Smooth muscle cell (in vitro differentiated cells): ENCODE data around the gene AMDHD2. TPM values are rescaled to one million over a fixed set of nuclear protein-coding genes. Genes with fewer than 3 reads are reported as not detected.
"Not testable (repeated sequence)": the region's sequence is repeated elsewhere in the genome, so short reads cannot be mapped to it uniquely, and the experiment has no call there.

Source experiments
- DNase-seq: peaks from one replicate; lab custom pipeline; 2025; ENCODE audit not compliant: unreplicated experiment; lab: John Stamatoyannopoulos, UW
- H2AFZ ChIP-seq: fragments of 200-600 bp; sonication (generic); 2 replicates; pipeline ENCODE4 v1.6.0; 2016; ENCODE audit warnings: antibody characterized with exemption, low read depth, mild to moderate bottlenecking
- H3F3A ChIP-seq: fragments of 200-600 bp; sonication (generic); 2 replicates; pipeline ENCODE4 v1.6.0; 2017; ENCODE audit warnings: antibody characterized with exemption, low read depth
- H3K27ac ChIP-seq: fragments of 200-600 bp; sonication (generic); 2 replicates; pipeline ENCODE4 v1.5.1; 2016; ENCODE audit warnings: low read depth, mild to moderate bottlenecking
- H3K27me3 ChIP-seq: fragments of 200-600 bp; sonication (generic); 2 replicates; pipeline ENCODE4 v1.6.1; 2016; ENCODE audit warnings: low read depth, mild to moderate bottlenecking
- H3K36me3 ChIP-seq: fragments of 200-600 bp; sonication (generic); 2 replicates; pipeline ENCODE4 v1.5.1; 2016; ENCODE audit warnings: low read depth
- H3K4me1 ChIP-seq: fragments of 200-600 bp; sonication (generic); 2 replicates; pipeline ENCODE4 v1.5.1; 2016; ENCODE audit warnings: low read depth
- H3K4me2 ChIP-seq: fragments of 200-600 bp; sonication (generic); 2 replicates; pipeline ENCODE4 v1.6.0; 2016; ENCODE audit warnings: mild to moderate bottlenecking
- H3K4me3 ChIP-seq: fragments of 200-600 bp; sonication (generic); 2 replicates; pipeline ENCODE4 v1.5.1; 2016; ENCODE audit warnings: mild to moderate bottlenecking
- H3K79me2 ChIP-seq: fragments of 200-600 bp; sonication (generic); 2 replicates; pipeline ENCODE4 v1.6.0; 2016; ENCODE audit warnings: low read depth, mild to moderate bottlenecking
- H3K9ac ChIP-seq: fragments of 200-600 bp; sonication (generic); 2 replicates; pipeline ENCODE4 v1.6.0; 2016; ENCODE audit warnings: low read depth
- H3K9me3 ChIP-seq: fragments of 200-600 bp; sonication (generic); replicated peaks from 2 replicates; pipeline ENCODE4 v1.5.1; 2016; ENCODE audit warnings: low read depth
- H4K20me1 ChIP-seq: fragments of 200-600 bp; sonication (generic); 2 replicates; pipeline ENCODE4 v1.6.0; 2016; ENCODE audit warnings: low read depth
- CTCF ChIP-seq: fragments of 200-600 bp; sonication (generic); IDR thresholded peaks from 2 replicates; pipeline ENCODE4 v1.5.1; 2017; ENCODE audit warnings: borderline replicate concordance, mild to moderate bottlenecking, antibody characterized with exemption; ENCODE audit not compliant: insufficient read depth, poor library complexity, severe bottlenecking
- whole genome bisulfite sequencing: methylation state at CpG from one replicate; pipeline ENCODE4 v1.1.7; 2016; ENCODE audit warnings: low lambda C conversion rate; 5-methylcytosine and 5-hydroxymethylcytosine counted together
- polyA plus RNA-seq: library from polyadenylated mRNA; unstranded; fragments of >200 nt; fragmentation: Nextera tagmentation; extraction: Ambion mirVana; gene quantifications from 2 replicates; pipeline ENCODE4 v1.2.1, GENCODE V29; 2016
- total RNA-seq: library from RNA; depleted of rRNA; stranded (reverse); fragments of >200 nt; gene quantifications from 2 replicates; pipeline ENCODE4 v1.2.3, GENCODE V29; 2014

The AMDHD2 gene
- total and polyA plus RNA-seq, 2 experiments from 2014 or later: 12.0 to 14.2 TPM

- H3K27ac ChIP-seq: no peak overlapping the region
- peaks cover 62% of the 10 kb centered on the region for H4K20me1 ChIP-seq
- peaks cover 6% of the 10 kb centered on the region for H3K4me1 ChIP-seq
- H3K9me3 ChIP-seq: no peaks in the 10 kb centered on the region
- no peak overlapping the region for H3K4me2 ChIP-seq
- no peaks in the 10 kb centered on the region for H3K36me3 ChIP-seq
- no peak overlapping the region for H3K9ac ChIP-seq
- H3K27me3 ChIP-seq: no peaks in the 10 kb centered on the region
- H3K4me3 ChIP-seq: no peak overlapping the region
- peaks cover 8% of the 10 kb centered on the region for H3K79me2 ChIP-seq
- H2AFZ ChIP-seq: no peak overlapping the region
- TF ChIP-seq CTCF: no peak
- DNase-seq: no peak
- WGBS: 94% methylated on average over 3 of the region's 3 CpGs
- no peaks in the 10 kb centered on the region for H3F3A ChIP-seq
These were observed 42.8 kb upstream of the AMDHD2 start for GRCh38 chr16:2477327-2477726.

GRCh38 chr16:2478279-2478678, 41.9 kb upstream of the AMDHD2 start:
- H3K4me2 ChIP-seq: no peak overlapping the region
- no peak overlapping the region for H3K27ac ChIP-seq
- no peak for TF ChIP-seq CTCF
- peaks cover 6% of the 10 kb centered on the region for H3K4me1 ChIP-seq
- DNase-seq: no peak
- no peak overlapping the region for H2AFZ ChIP-seq
- H3K9ac ChIP-seq: no peak overlapping the region
- H3F3A ChIP-seq: no peaks in the 10 kb centered on the region
- H4K20me1 ChIP-seq: peaks cover 68% of the 10 kb centered on the region
- no peaks in the 10 kb centered on the region for H3K27me3 ChIP-seq
- H3K36me3 ChIP-seq: no peaks in the 10 kb centered on the region
- H3K4me3 ChIP-seq: no peak overlapping the region
- H3K9me3 ChIP-seq: no peaks in the 10 kb centered on the region
- 93% methylated on average over 8 of the region's 8 CpGs for WGBS
- H3K79me2 ChIP-seq: peaks cover 8% of the 10 kb centered on the region

- WGBS: 97% methylated on average over 10 of the region's 10 CpGs
- not testable (repeated sequence) for H3K79me2 ChIP-seq
These were observed 40.2 kb upstream of the AMDHD2 start for GRCh38 chr16:2479996-2480395.

GRCh38 chr16:2480948-2481347, 39.2 kb upstream of the AMDHD2 start:
- no peaks in the 10 kb centered on the region for H3K9me3 ChIP-seq
- H2AFZ ChIP-seq: no peak overlapping the region
- no peak for TF ChIP-seq CTCF
- DNase-seq: no peak
- no peaks in the 10 kb centered on the region for H3K27me3 ChIP-seq
- peaks cover 77% of the 10 kb centered on the region for H4K20me1 ChIP-seq
- peaks cover 8% of the 10 kb centered on the region for H3K79me2 ChIP-seq
- H3K9ac ChIP-seq: no peak overlapping the region
- H3K4me1 ChIP-seq: no peaks in the 10 kb centered on the region
- H3K4me3 ChIP-seq: no peak overlapping the region
- no peak overlapping the region for H3K27ac ChIP-seq
- H3K36me3 ChIP-seq: no peaks in the 10 kb centered on the region
- H3K4me2 ChIP-seq: no peak overlapping the region
- no peaks in the 10 kb centered on the region for H3F3A ChIP-seq
- WGBS: 94% methylated on average over 12 of the region's 12 CpGs

More at GRCh38 chr16:2479996-2480395, 40.2 kb upstream of the AMDHD2 start:
- H3K27me3 ChIP-seq, H3K9me3 ChIP-seq, H3K9ac ChIP-seq, H3F3A ChIP-seq, H3K27ac ChIP-seq, H2AFZ ChIP-seq, H3K4me1 ChIP-seq, DNase-seq, H3K36me3 ChIP-seq, H3K4me2 ChIP-seq, H3K4me3 ChIP-seq: not testable (repeated sequence)
- H4K20me1 ChIP-seq: peaks cover 74% of the 10 kb centered on the region
